Stimulated activated CD8-positive, alpha-beta memory T cell treated with anti-CD3 and anti-CD28 coated beads, Interleukin-15, amount 100 ng/mL, for 24 hours (primary cell): ENCODE measurements around the gene DAPP1.
A peak's percentile ranks its signal among the peaks of the same experiment; 100 is the strongest.
"Not testable (repeated sequence)": the region's sequence is repeated elsewhere in the genome, so short reads cannot be mapped to it uniquely, and the experiment has no call there.

Experiments used
- DNase-seq: peaks from one replicate; pipeline ENCODE4 v3.0.0-alpha.2; 2020; ENCODE audit warnings: low read depth

The DAPP1 gene, protein sequence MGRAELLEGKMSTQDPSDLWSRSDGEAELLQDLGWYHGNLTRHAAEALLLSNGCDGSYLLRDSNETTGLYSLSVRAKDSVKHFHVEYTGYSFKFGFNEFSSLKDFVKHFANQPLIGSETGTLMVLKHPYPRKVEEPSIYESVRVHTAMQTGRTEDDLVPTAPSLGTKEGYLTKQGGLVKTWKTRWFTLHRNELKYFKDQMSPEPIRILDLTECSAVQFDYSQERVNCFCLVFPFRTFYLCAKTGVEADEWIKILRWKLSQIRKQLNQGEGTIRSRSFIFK

DNA sequence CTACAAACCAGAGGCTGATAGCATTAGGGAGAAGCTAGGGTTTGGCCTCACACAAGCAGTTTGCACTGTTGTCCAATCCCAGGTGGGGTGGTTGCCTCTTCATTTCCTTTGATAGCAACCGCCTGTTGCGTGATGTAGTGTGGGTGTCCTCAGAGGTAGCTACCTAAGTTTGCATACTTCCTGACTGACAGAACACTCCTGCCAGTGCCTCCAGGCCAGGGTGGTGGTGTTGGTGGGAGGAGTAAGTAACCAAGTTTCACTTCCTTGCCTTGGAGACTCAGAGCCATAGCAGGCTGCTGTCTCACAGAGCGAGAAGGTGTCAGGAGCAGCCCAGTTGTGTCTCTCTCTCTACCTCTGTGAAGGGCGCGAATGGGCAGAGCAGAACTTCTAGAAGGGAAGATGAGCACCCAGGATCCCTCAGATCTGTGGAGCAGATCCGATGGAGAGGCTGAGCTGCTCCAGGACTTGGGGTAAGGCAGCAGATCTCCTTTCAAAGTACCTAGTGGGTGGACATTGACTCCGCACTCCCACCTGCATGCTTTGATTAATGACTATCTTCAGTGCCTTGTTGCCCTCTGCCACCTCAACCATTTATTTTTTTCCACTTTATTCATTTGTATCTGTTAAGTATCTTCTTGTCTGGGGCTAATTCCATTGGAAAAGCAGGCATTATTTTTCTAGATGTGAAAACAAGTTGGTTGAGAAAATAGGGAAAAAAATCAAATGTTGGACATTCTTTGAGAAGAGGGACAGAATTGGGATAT lies at the start of gene DAPP1:
TSS of gene DAPP1 (plus strand) at position 283 of the 764 bp plus-strand sequence. CDS start at position 370, 87 bp downstream.
- DNase-seq, result peak; percentile 18

DNA sequence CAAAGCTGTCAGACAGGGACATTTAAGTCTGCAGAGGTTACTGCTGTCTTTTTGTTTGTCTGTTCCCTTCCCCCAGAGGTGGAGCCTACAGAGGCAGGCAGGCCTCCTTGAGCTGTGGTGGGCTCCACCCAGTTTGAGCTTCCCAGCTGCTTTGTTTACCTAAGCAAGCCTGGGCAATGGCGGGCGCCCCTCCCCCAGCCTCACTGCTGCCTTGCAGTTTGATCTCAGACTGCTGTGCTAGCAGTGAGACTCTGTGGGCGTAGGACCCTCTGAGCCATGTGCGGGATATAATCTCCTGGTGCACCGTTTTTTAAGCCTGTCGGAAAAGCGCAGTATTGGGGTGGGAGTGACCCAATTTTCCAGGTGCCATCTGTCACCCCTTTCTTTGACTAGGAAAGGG lies 45.8 kb upstream of the DAPP1 start:
- not testable (repeated sequence) for DNase-seq

DNA sequence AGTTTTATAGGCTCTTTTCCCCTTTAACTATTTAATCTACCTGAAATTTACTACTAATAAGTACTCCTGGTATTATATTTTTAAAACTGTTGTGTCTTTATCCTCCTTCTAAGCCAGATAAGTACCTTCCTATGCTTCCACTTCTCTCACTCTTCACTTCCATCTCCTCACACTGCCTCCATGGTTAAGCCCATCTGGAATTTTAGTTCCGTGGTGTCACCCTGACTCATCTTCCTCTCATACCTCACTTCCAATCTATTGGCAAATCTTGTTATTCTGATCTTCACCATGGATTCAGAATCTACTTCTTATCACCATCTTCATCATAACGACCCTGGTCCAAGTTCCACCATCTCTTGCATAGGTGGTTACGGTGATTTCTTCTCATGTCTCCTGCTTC lies 32.7 kb upstream of the DAPP1 start:
- no peak for DNase-seq

DNA sequence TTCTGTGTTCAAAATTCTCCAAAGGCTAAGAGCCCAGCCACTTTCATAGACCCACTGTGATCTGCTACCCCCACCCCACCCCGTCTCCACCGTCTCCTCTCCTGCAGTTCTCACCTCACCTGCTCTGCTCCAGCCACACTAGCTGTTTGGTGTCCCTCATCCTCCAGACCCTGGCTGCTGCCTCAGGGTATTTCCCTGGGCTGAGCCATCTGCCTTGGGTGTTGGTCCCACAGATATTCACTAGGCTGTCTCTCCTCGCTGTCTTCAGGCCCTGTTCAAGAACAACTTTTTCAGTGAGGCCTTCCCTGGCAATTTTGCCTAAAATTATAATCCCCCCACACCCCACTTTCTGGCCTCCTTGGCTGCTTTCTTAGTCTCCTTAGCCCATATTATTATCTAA lies 31.8 kb upstream of the DAPP1 start:
- no peak for DNase-seq

DNA sequence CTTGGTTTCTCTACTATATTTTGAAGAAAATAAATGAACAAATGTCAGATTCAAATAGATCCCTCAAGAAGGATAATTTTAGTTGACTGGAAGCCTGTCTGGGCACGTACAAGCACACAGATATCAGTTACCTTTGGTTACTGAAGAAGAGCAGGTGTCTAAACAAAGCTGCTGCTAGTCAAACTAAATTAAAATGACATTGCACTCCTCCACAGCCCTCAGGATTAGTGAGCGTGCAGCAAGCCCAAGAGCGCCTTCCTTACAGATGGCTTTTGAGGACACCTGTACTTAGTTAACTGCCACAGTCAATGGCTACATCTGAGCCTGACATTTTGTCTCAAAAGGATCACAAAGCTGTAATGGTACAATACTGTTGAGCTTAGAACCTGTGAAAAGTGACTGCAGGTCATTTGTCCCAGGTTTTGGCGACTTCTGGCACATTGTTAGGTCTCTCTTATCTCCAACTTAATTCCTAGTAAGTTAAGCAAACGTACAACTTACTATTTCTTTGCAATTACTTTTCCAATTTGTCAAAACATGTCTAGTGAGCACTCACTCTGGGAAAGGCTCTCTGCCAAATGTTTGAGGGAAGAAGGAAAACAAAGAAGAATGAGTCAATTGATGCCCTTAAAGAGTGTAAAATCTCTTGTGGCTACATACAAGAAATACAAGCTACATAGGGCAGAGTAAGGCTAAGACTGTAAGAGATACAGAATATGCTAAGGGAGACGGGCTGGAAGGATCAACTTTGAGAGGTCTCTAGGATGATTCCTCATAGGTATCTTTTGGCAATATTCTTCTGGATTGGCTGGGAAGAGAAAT lies 25.6 kb upstream of the DAPP1 start:
- no peak for DNase-seq

DNA sequence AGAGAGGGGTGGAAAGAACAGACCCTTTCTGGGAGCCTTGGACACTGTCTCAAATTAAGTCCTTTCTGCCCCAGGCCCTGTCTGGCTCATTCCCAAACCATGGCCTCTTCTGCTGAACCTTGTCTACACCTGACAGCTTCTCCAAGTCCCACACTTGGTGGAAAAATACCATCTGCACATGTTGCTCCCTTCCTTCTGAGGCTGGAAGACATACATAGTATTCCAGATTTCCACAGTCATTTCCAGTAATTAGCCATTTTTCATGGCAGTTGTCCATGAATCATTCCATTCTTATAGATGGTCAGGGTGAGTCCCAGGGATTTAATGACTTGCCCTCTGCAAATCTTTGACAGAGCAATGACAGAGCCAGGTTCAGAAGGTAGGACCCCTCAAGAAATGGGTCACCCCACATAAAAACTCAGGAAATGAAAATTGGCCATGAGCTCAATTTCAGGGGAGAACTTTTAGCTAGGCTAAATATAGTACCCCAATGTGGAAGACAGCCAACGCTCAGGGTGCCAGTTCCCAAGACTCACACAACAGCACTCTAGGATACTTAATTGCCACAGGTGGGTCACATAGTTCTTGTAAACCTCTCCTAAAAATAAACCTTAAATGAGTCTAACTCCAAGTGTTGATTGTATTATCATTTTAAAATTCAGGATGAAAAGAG lies 16.2 kb upstream of the DAPP1 start:
- DNase-seq, result no peak

DNA sequence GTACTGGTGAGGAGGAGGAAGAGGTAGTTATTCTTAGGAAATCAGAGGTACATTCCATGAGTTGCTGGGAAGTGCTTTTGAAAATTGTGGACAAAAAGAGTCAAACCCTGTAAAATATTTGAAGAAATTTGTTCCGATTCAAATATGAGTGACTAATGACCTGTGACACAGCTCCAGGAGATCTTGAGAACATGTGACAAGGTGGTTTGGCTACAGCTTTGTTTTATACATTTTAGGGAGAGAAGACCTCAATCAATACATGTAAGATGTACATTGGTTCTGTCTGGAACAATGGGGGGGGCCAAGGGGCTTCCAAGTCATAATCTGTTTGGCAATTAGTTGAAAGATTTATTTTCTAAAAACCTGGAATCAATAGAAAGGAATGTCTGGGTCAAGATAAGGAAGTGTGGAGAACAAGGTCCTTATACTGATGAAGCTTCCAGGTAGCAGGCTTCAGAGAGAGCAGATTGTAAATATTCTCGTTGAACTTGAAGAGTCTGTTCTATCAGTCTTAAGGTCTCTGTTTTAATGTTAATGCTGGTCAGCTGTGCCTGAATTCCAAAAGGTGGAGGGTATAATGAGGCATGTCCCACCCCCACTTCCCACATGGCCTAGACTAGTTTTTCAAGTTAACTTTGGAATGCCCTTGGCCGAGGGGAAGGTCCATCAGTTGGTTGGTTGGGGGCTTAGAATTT lies 15.5 kb upstream of the DAPP1 start:
- no peak for DNase-seq

DNA sequence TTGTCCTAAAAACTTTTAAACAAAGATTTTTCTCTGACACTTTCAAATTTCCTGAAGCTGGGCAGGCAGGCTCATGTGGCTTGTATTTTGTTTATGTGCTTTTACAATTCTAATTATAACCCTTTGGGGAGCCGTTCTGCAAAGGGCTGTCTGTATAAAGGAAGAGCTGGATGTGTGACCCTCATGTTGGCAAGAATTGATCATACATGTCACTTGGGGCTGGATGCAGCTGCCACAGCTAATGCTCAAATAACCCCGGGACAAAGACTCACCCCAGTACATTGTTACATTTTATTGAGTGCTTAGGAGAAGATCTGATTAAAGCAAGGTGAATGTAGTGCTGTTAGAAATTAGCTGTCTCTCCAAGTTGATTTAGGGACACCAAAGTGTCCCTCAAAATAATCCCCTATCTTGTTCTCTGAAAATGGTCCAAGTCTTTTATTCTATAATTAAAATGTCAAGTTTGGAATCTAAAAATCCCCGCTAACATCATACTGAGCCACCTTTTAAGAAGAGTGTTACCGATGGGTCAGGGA lies 13.0 kb upstream of the DAPP1 start:
- no peak for DNase-seq

DNA sequence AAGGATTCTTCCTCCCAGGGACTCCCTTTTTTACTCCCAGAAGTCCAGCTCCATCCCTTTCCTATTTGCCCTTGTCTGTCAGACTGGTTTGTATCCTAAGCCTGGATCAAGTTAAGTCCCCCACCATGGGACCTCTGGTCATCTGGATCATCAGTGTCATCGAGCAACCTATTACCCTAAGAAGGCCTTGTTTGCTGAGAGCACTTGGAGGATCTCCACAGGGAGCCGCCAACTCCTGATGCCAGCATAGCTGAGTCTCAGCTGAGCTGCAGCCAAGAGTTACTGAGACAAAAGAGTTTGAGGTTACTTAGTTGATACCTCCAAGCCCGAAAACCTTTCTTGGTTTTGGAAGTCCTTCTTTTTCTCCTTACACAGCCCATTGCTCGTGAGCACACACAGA lies 10.1 kb upstream of the DAPP1 start:
- no peak for DNase-seq

DNA sequence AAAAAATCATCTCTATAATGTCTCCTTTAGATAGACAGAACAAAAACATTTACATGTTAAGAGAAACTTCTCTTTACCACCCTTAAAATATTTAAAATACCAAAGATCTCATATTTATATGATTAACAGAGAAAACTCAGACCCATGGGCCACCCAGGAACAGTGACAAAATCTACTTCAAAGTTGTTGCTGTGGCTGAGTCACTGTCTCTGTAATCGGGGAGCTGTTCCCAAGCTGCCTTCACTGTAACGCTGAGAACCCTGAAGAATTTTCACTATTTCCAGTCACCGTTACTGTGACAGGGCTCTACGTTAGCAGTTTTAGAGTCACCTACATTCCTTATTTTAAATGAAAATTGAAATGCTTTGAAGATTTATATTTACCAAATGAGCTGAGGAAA lies 9.0 kb upstream of the DAPP1 start:
- DNase-seq, result no peak

DNA sequence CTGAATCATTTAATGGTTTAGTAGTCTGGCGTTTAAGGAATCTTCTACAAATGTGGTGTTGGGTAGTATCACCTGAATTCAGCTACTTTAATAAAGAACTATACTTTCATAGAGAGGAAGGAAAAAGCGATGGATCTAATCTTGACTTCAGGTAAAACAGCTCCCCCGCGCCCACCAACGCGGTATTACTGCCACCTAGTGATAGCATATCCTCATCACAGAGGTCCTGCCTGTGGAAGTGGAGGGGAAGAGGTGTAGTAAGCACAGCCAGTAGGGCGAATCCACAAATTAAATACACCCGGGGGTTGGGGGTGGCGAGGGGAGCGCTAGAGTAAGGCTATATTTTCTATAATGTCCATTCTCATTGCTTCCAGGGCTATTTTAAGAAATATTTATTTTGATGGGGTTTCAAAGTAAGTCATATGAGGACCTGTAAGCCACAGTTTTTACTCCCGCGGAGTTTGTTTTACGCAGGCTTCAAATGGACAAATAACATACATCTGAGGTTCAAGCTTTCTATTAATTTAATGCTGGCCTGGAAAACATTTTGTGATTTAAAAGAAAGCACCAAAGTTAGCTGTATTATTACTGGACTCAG lies 8.3 kb upstream of the DAPP1 start:
- DNase-seq, result peak; percentile 31

DNA sequence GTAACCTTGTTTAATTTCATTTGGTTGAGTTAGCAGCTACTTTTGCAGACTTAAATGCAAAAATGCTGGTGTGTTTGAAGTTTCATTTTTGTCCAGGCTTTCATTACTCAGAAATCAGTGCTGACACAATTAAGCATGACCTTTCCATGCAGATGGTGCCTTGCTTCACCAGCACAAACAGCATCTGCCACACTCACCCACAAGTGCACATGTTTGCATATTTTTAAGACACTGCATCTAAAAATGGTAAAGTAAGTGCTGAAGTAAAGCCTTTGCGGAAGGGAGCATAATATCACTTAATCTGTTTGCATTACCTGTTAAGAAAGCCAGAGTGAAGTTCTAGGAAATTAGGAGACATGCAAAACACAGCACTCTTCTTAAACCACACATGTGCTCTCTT lies 7.3 kb upstream of the DAPP1 start:
- no peak for DNase-seq

DNA sequence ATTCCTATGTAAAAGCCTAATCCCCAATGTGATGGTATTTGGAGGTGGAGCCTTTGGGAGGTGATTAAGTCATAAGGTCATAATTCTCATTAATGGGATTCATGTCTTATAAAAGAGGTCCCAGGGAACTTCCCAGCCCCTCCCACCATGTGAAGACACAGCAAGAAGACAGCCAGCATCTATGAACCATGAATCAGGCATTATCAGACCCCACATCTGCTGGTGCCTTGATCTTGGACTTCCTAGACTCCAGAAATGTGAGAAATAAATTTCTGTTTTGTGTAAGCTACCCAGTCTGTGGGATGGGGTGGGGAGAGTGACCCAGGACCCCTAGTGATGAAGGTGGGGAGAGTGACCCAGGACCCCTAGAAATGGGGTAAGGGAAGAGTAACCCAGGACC lies 6.1 kb upstream of the DAPP1 start:
- no peak for DNase-seq

DNA sequence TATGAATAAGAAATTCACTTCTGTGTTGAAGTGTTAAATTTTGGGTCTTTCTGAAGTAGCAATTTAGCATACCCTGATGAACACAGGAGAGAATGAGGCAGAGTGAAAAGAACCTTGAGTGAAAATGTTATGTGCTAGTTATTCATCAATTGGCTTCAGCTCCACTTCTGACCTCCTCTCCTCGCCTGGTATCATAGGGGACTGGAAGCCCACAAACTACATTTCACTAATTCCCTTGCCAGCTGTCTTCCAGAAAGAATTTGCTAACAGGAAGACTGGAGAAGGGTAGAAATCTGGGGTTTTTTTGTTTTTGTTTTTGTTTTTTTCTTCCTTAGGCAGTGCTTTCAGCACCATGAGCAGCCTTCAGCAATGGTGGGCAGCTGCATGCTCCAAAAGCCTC lies 5.5 kb upstream of the DAPP1 start:
- no peak for DNase-seq

DNA sequence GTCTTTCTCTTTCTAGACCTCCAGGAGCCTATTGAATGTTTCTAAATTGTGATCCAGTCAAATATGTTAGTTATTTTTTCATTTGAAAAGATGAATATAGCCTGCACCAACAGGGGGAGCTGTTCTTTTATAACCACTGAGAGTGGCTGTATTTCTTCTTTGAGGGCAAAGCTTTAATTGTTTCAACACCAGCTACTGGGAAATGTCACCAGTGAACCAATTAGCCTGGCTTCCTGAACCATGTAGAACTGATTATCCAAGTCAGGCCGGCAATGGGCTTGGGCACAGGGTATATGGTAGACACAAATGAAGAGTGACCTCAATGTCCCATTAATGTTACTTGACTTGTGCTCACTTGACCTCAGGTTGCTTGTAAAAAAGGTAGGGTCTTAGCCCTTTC lies 4.8 kb upstream of the DAPP1 start:
- no peak for DNase-seq

DNA sequence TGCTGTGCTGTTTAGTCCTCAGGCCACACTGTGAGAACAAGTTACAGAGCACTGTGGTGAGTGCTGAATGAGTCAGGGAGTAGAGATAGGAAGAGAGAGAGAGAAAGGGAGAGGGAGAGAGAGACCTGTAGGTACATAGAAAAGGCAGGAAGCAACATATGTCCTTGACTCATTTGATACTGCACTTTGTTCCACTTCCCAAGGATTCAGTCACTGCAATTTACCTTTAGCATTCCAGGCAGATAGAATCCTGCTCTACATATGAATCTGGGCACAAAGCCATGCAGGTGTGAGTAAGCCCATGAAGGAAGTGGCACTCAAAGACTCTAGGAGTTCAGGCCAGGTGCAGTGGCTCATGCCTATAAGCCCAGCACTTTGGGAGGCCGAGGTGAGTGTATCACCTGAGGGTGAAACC lies 1.0 kb upstream of the DAPP1 start:
- no peak for DNase-seq

DNA sequence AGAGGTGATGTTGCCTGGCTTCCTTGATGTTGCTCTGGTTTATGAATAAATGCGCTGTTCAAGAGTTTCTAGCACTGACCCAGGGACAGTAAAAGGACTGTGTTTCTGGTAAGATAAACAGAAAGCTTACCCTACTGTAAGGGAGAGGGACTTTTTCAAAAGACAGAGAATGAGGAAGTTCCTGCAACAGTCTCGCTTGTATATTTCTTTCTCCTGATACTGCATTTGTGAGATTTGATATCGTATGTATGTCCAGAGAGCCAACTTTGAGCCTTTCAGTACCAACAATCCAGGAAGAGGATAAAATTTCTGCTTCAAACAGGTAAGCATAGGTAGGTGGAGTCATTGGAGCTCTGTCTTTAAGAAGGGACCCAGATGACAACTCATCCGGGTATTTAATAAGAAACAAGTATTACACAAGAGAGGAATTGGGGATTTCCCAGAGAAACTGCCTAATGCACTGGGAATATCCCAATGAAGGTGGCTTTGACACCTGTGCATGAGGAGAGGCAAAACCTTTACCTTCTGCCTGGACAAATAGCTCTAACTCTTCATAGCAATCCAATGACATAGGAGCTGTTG lies 773 bp downstream of the DAPP1 start:
- no peak for DNase-seq

DNA sequence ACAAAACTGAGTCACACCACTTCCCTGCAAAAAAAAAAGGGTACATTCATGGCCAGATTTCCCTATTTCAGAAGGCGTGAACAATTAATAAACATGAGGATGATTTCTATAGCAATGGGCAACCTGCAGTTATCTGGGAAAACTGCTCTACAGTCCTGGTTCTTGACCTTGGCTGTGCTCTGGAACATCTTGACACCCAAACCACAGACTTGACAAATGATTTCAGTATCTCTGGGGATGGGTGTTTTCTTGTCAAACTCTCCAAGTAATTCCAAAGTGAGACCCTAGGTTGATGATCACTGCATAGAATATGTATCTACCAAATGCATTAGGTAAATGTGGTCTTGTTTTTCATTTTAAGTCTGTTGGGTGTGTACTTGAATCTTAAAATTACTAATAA lies 2.0 kb downstream of the DAPP1 start:
- DNase-seq, result no peak

DNA sequence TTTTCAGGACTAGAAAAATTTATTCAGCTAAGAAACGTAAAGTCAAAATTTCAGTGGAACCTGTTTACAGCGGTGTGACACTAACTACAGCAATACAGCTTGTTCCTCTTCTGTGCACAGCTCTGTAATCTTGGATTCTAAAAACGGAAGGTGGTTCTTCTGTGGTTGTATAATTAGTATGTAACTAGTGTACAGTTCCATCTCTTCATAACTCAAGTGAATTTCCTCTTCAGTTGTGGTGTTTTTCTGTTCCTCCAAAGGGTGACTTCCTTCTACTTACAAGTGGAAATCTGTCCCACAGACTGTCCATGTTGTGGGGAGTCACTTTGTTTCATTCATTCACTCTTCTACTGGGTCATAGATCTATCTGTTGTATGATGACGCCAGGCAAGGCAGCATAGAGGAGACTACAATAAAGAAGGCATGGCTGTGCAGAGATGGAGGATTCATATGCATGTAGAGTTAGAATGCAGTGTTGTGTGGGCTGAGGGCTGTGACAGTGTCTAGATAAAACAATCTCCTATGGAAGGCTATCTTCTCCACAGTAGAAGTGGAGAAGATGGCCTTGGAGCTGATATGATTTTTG lies 5.4 kb downstream of the DAPP1 start:
- DNase-seq, result no peak

DNA sequence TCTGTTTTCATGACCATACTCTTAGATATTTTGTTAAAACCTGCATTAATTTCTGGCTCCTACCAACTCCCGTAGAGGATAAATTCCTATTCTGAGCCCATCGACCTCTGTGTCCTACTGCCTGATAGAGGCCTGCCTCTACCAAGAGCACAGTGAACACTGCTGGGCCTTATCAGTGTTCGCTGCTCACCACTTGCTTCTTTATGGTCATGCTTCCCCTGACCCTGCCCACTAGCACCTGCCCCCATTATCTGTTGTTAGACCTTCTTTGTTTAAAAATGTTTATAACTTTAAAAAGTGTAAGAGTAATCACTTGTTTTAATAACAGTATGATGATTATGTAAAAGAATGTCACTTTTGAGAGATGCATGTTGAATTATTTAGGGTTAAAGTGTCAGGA lies 6.1 kb downstream of the DAPP1 start:
- DNase-seq, result no peak
